Endothelial cell of umbilical vein (primary cell): ENCODE results near the gene MSL1. TPM values are rescaled to one million over a fixed set of nuclear protein-coding genes. Genes with fewer than 3 reads are reported as not detected.

Experiments used
- BruUV-seq: library from RNA; stranded (reverse); fragments of 400-500 nt; replicated peaks from 2 replicates; lab custom pipeline; 2021; lab: Mats Ljungman, UMichigan
- CTCF ChIA-PET: fragments of 300-600, 350-600 bp; sonication (Branson Sonifier 250); formaldehyde crosslinking; loops from one replicate; lab custom pipeline; 2021; ENCODE audit warnings: antibody characterized with exemption, inconsistent platforms; lab: Charles Lee
- POLR2A ChIA-PET: fragments of 300-600, 350-600 bp; sonication (Branson Sonifier 250); formaldehyde crosslinking; loops from one replicate; lab custom pipeline; 2021; ENCODE audit warnings: antibody characterized with exemption, inconsistent platforms; lab: Charles Lee
- DNase-seq: peaks from one replicate; pipeline ENCODE4 v3.0.0-alpha.2; 2011; ENCODE audit warnings: low read depth, low spot score
- FAIRE-seq: peaks from 2 replicates; lab custom pipeline; 2011; peaks lifted over from hg19 to GRCh38; lab: Jason Lieb, UNC
- H2AFZ ChIP-seq: 2 replicates; pipeline ENCODE4 v1.6.0; 2012; ENCODE audit warnings: low read depth, low read length, control low read depth, inconsistent platforms
- H3K27ac ChIP-seq: 2 replicates; pipeline ENCODE4 v1.5.1; 2011; ENCODE audit warnings: low read depth, mild to moderate bottlenecking, control low read depth, low read length, moderate library complexity; ENCODE audit not compliant: insufficient read depth
- H3K27me3 ChIP-seq, 2 experiments: 2 replicates each; pipeline versions ENCODE4 v1.6.0 to v1.6.1; 2011; ENCODE audit warnings: low read length in 2 of 2, mixed read lengths in 1 of 2; ENCODE audit not compliant: control insufficient read depth in 2 of 2, insufficient read depth in 2 of 2
- H3K36me3 ChIP-seq, 2 experiments: 2 replicates in 1 of 2; 3 replicates in 1 of 2; pipeline ENCODE4 v1.5.1; 2011; ENCODE audit warnings: low read length in 2 of 2, mild to moderate bottlenecking in 1 of 2, moderate library complexity in 1 of 2; ENCODE audit not compliant: control insufficient read depth in 2 of 2, insufficient read depth in 2 of 2; ENCODE audit errors: extremely low read depth in 1 of 2
- H3K4me1 ChIP-seq: 3 replicates; pipeline ENCODE4 v1.5.1; 2011; ENCODE audit warnings: mild to moderate bottlenecking, low read length; ENCODE audit not compliant: control insufficient read depth, insufficient read depth; ENCODE audit errors: extremely low read depth
- H3K4me2 ChIP-seq: 2 replicates; pipeline ENCODE4 v1.6.1; 2011; ENCODE audit warnings: low read length, control low read depth, mixed read lengths; ENCODE audit not compliant: insufficient read depth
- H3K4me3 ChIP-seq, 3 experiments: fragments of 200-600 bp in 1 of 3; sonication (generic), shearing (Covaris generic) in 1 of 3; replicated peaks in 1 of 3; 2 replicates each; pipeline ENCODE4 v1.5.1; 2011 to 2016; ENCODE audit warnings: control low read depth in 3 of 3, low read length in 3 of 3, mild to moderate bottlenecking in 2 of 3, inconsistent platforms in 1 of 3, low read depth in 1 of 3, moderate library complexity in 1 of 3; ENCODE audit not compliant: insufficient read depth in 1 of 3
- H3K79me2 ChIP-seq: 2 replicates; pipeline ENCODE4 v1.6.0; 2012; ENCODE audit warnings: low read length, inconsistent platforms; ENCODE audit not compliant: control insufficient read depth, insufficient read depth
- H3K9ac ChIP-seq: replicated peaks from 2 replicates; pipeline ENCODE3; 2011; ENCODE audit warnings: low read length, control low read depth; ENCODE audit not compliant: insufficient read depth; ENCODE audit errors: extremely low read depth
- H3K9me1 ChIP-seq: replicated peaks from 3 replicates; pipeline ENCODE4 v1.6.0; 2011; ENCODE audit warnings: mild to moderate bottlenecking, low read length; ENCODE audit not compliant: control insufficient read depth, insufficient read depth; ENCODE audit errors: extremely low read depth
- H3K9me3 ChIP-seq: replicated peaks from 2 replicates; pipeline ENCODE4 v1.5.1; 2012; ENCODE audit warnings: low read length, inconsistent platforms; ENCODE audit not compliant: control insufficient read depth, insufficient read depth
- H4K20me1 ChIP-seq: replicated peaks from 2 replicates; pipeline ENCODE3; 2011; ENCODE audit warnings: mild to moderate bottlenecking, low read length; ENCODE audit not compliant: control insufficient read depth, insufficient read depth; ENCODE audit errors: extremely low read depth
- EZH2 ChIP-seq: IDR thresholded peaks from 2 replicates; pipeline ENCODE4 v1.6.1; 2012; ENCODE audit warnings: borderline replicate concordance, low read depth, mild to moderate bottlenecking, moderate library complexity, low read length, inconsistent platforms; ENCODE audit not compliant: severe bottlenecking
- FOS ChIP-seq: IDR thresholded peaks from 2 replicates; pipeline ENCODE4 v1.6.1; 2011; ENCODE audit warnings: mild to moderate bottlenecking, low read length, moderate library complexity, borderline replicate concordance; ENCODE audit not compliant: insufficient read depth
- GATA2 ChIP-seq: IDR thresholded peaks from 2 replicates; pipeline ENCODE4 v1.7.0; 2011; ENCODE audit warnings: low read depth, mild to moderate bottlenecking, moderate library complexity, mixed read lengths, low read length; ENCODE audit not compliant: insufficient read length, insufficient read depth
- JUN ChIP-seq: IDR thresholded peaks from 2 replicates; pipeline ENCODE4 v1.6.1; 2011; ENCODE audit warnings: borderline replicate concordance, low read depth; ENCODE audit not compliant: insufficient read length, insufficient read depth
- MYC ChIP-seq: IDR thresholded peaks from one replicate; pipeline ENCODE4 v1.6.1; 2011; ENCODE audit warnings: mild to moderate bottlenecking, low read depth, low read length
- POLR2A ChIP-seq: IDR thresholded peaks from 2 replicates; pipeline ENCODE4 v1.6.1; 2012; ENCODE audit warnings: low read depth, mild to moderate bottlenecking, control low read depth, low read length
- POLR2AphosphoS5 ChIP-seq: IDR thresholded peaks from 2 replicates; pipeline ENCODE4 v1.6.1; 2012; ENCODE audit warnings: low read depth, mild to moderate bottlenecking, control low read depth, low read length, moderate library complexity; ENCODE audit not compliant: insufficient read depth
- dilution Hi-C: fragments of 300-500 bp; cut with MboI; formaldehyde crosslinking; loops from one replicate; pipeline ENCODE4 v1.15.0; 2019; ENCODE audit warnings: low sequenced_read_pairs; ENCODE audit not compliant: extremely low pct_ligation_motif_present
- intact Hi-C: fragments of 100-400 bp; cut with micrococcal nuclease; formaldehyde crosslinking; loops from one replicate; pipeline ENCODE4 v1.10.0; 2022
- polyA plus RNA-seq, 4 experiments: library from polyadenylated mRNA; depleted of rRNA in 3 of 4; stranded (reverse) in 3 of 4; unstranded in 1 of 4; fragments of >200 nt; gene quantifications; 2 replicates each; pipeline versions ENCODE4 v1.2.1 to v1.2.3, GENCODE V29; 2011 to 2012; ENCODE audit warnings: missing spikeins in 1 of 4
- total RNA-seq: library from RNA; stranded (reverse); gene quantifications from 2 replicates; pipeline ENCODE4 v1.2.3, GENCODE V29; 2021
- TF ChIP-seq, protein P1 (sequence below): IDR thresholded peaks from 2 replicates; pipeline ENCODE4 v1.6.1; 2011; ENCODE audit not compliant: insufficient read depth, insufficient read length
- TF ChIP-seq, protein P2 (sequence below), 2 donors: IDR thresholded peaks; 1 replicate in 1 of 2; 2 replicates in 1 of 2; pipeline ENCODE4 v1.5.1; 2011; ENCODE audit warnings: low read length in 2 of 2, mild to moderate bottlenecking in 2 of 2, moderate library complexity in 2 of 2, control low read depth in 1 of 2, inconsistent platforms in 1 of 2, low read depth in 1 of 2; ENCODE audit not compliant: insufficient read depth in 1 of 2; ENCODE audit errors: extremely low read depth in 1 of 2

The MSL1 gene
- total and polyA plus RNA-seq, 2 donors (not counting 3 experiments of a cell fraction or from before 2014, with no cell fraction given) = 30.9 to 95.0 TPM

DNA sequence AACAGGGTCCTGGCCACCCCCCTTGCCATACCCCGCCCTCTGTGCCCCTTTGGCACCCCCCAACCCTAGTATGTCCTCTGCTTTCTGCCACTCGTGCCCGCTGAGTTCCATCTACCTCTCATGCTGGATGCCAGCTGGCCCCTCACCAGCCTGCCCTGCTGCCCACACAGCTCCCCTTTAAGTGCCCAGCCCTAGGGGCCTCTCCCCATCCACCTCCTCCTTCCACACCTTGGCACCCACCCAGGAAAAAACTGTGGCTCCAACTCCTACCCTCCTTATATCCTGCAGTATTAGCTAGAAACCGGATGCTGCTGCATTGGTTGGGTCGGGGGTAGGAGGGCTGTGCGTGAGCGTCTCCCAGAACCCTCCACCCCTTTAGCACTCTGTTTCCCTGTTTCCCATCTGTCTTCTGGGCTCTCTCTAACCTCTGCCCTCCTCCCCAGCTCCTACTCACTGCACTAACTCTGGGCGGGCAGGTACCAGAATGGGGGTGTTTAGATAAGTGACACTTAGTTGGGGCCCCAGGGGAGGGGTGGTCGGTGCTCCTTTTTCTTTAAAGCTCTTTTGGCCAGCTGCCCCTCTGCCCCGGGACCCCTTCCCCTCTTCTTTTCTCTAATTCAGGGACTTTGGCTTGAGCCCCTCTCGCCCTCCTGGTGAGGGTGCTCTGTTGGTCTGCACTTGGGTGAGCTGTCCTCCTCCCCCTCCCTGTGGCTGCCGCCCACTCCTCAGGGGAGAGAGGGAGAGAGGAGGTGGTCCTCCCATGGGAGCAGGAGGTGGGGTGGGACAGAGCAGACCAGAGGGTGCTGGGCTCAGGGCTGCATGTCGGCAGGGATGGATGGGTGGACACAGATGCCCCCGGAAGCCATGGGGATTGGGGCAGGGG is 31.3 kb upstream of the MSL1 start:
- no peak overlapping the region for H3K27ac ChIP-seq
- DNase-seq (no peak), FAIRE-seq (no peak)
- H3K79me2 ChIP-seq = no peaks in the 10 kb centered on the region
- no peaks in the 10 kb centered on the region for H3K27me3 ChIP-seq
- H3K4me3 ChIP-seq = no peak overlapping the region
- H3K36me3 ChIP-seq = peaks cover 0 to 43% of the 10 kb centered on the region in 2 experiments
- intact Hi-C loops = no loop called here
- no peaks in the 10 kb centered on the region for H3K9me1 ChIP-seq
- ChIA-PET CTCF (interaction anchor here (0.6 to 2.8 kb wide), 7 partner anchors 10 to 55 kb away, joined by 3 to 8 read pairs (median 4); partner anchors contain the start of gene NR1D1), POLR2A (no interaction called here)
- TSS peak; percentile 23 for BruUV-seq
- dilution Hi-C loops = no loop called here
- H3K4me1 ChIP-seq = no peaks in the 10 kb centered on the region
- TF ChIP-seq, protein P1, sequence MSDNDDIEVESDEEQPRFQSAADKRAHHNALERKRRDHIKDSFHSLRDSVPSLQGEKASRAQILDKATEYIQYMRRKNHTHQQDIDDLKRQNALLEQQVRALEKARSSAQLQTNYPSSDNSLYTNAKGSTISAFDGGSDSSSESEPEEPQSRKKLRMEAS = no peak
- TF ChIP-seq, protein P2, sequence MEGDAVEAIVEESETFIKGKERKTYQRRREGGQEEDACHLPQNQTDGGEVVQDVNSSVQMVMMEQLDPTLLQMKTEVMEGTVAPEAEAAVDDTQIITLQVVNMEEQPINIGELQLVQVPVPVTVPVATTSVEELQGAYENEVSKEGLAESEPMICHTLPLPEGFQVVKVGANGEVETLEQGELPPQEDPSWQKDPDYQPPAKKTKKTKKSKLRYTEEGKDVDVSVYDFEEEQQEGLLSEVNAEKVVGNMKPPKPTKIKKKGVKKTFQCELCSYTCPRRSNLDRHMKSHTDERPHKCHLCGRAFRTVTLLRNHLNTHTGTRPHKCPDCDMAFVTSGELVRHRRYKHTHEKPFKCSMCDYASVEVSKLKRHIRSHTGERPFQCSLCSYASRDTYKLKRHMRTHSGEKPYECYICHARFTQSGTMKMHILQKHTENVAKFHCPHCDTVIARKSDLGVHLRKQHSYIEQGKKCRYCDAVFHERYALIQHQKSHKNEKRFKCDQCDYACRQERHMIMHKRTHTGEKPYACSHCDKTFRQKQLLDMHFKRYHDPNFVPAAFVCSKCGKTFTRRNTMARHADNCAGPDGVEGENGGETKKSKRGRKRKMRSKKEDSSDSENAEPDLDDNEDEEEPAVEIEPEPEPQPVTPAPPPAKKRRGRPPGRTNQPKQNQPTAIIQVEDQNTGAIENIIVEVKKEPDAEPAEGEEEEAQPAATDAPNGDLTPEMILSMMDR (IDR thresholded peaks at IDR 0.05; ENCODE audit: extremely low read depth in 1 of 2, insufficient read depth in 1 of 2, low read depth in 1 of 2, low read length in 2 of 2) = no peak
- TF ChIP-seq FOS = no peak
- TF ChIP-seq JUN = no peak
- no peak for TF ChIP-seq MYC
- TF ChIP-seq POLR2AphosphoS5 = no peak
- TF ChIP-seq POLR2A = no peak
- TF ChIP-seq EZH2 = no peak
- no peak for TF ChIP-seq GATA2
- H3K4me2 ChIP-seq = no peak overlapping the region
- no peaks in the 10 kb centered on the region for H4K20me1 ChIP-seq
- H2AFZ ChIP-seq = no peak overlapping the region
- H3K9me3 ChIP-seq = no peaks in the 10 kb centered on the region
- no peak overlapping the region for H3K9ac ChIP-seq
